Mammary epithelial cell (primary cell): Measurements from ENCODE around the gene PDE9A.

Experiments used
- CTCF ChIP-seq, 2 donors: IDR thresholded peaks in 1 of 2; conservative IDR thresholded peaks in 1 of 2; 2 replicates each; pipeline ENCODE4 v1.5.1; 2011 to 2012; ENCODE audit warnings: inconsistent platforms in 2 of 2, low read length in 2 of 2, mild to moderate bottlenecking in 2 of 2, control low read depth in 1 of 2, low read depth in 1 of 2; ENCODE audit not compliant: insufficient read depth in 1 of 2; ENCODE audit errors: extremely low read depth in 1 of 2
- EZH2 ChIP-seq: IDR thresholded peaks from 2 replicates; pipeline ENCODE4 v1.6.1; 2012; ENCODE audit warnings: low read length, inconsistent platforms, borderline replicate concordance

- TF ChIP-seq CTCF (conservative IDR thresholded peaks at IDR 0.05 in 1 of 2, IDR thresholded peaks at IDR 0.05 in 1 of 2; ENCODE audit: extremely low read depth in 1 of 2, insufficient read depth in 1 of 2, low read depth in 1 of 2, low read length in 2 of 2) (no peak), EZH2 (no peak)
These were observed 19.5 kb downstream of the PDE9A start for GRCh38 chr21:42672699-42673458.
